Measurements from ENCODE around the gene PPIF. TPM values are rescaled to one million over a fixed set of nuclear protein-coding genes. Genes with fewer than 3 reads are reported as not detected.

The PPIF gene
- total RNA-seq, 6 experiments from 2014 or later, result 66.1 to 109 (median 98.9) TPM

DNA sequence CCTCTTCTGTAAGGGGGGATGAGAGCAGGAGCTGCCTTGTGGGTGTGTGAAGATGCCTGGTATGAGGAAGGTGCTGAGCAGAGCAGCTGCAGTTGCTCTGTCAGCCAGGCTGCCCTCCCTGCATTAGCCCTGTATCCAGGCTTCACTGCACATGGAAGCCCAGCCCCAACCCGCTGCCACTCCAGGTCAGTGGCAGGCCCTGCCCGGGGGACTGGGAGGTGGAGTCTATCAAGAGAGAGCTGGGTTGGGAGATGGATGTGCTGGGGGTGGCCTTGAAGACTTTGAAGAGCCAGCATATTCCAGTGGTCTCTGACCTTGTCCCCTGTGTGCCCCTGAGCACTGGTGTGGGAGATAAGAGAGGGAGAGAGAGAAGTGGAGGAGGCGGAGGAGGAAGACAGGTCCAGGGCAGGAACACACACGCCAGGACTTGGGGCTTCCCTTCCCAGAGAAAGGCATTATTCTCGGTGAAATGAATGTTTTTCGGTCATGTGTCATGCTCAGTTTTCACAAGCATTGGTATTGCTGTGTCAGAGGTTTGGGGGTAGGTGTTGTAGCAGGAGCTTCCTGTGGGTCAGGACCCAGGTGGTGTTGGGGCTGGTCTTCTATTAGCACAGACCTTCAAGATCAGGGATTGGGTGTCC lies 2.6 kb downstream of the PPIF start:
- peaks cover 19% of the 10 kb centered on the region for H3K4me1 Mint-ChIP-seq (ENCODE audit: low read depth)
- no peak for DNase-seq
- peak overlapping the region; percentile 89 for H3K27ac Mint-ChIP-seq
- H3K9me3 Mint-ChIP-seq, result no peaks in the 10 kb centered on the region
- peaks cover 4% of the 10 kb centered on the region for H3K27me3 Mint-ChIP-seq (ENCODE audit: insufficient read depth)
- TF ChIP-seq, protein P1, sequence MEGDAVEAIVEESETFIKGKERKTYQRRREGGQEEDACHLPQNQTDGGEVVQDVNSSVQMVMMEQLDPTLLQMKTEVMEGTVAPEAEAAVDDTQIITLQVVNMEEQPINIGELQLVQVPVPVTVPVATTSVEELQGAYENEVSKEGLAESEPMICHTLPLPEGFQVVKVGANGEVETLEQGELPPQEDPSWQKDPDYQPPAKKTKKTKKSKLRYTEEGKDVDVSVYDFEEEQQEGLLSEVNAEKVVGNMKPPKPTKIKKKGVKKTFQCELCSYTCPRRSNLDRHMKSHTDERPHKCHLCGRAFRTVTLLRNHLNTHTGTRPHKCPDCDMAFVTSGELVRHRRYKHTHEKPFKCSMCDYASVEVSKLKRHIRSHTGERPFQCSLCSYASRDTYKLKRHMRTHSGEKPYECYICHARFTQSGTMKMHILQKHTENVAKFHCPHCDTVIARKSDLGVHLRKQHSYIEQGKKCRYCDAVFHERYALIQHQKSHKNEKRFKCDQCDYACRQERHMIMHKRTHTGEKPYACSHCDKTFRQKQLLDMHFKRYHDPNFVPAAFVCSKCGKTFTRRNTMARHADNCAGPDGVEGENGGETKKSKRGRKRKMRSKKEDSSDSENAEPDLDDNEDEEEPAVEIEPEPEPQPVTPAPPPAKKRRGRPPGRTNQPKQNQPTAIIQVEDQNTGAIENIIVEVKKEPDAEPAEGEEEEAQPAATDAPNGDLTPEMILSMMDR (IDR thresholded peaks at IDR 0.05), result no peak
- H3K4me3 Mint-ChIP-seq, result peak overlapping the region; percentile 93; the same call in 1 of the 2 replicates
- peaks cover 52% of the 10 kb centered on the region for H3K36me3 Mint-ChIP-seq (ENCODE audit: low read depth)

DNA sequence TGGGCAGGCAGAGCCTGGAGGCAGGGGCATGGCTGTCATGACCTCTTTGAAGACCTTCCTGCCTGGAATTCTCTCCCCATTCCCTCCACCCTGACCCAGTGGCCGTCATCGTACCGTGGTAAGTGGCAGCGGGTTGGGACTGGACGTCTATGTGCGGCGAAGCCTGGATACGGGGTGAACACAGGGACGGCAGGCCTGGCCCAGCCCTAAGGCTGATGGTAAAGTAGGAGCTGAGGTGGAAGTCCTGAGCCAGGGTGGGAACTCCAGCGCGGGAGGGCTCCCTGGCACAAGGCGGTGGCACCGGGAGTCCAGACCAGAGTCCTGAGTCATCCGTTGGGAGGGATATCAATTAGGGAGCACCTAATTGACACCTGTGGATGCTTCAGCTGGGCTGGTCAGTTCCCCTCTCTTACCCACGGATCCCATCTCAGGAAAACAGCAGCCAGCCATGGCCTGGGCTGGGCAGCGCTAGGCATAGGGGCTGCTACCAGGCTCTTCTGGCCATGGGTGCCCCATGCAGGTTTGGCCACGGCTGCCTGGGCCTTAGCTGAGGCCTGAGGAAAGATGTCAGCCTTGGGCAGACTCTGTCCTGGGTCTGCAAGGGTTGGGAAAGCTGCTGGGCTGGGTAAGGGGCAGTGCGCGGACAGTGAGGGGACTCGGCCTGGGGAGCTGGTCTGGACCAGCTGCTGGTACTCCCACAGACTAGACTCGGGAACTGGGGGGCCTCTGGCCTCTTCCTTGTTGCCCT lies 3.3 kb downstream of the PPIF start:
- H3K36me3 Mint-ChIP-seq (ENCODE audit: low read depth), result peaks cover 59% of the 10 kb centered on the region
- TF ChIP-seq, protein P1 (IDR thresholded peaks at IDR 0.05), result no peak
- H3K27ac Mint-ChIP-seq, result no peak overlapping the region
- H3K9me3 Mint-ChIP-seq, result no peaks in the 10 kb centered on the region
- no peak overlapping the region for H3K4me3 Mint-ChIP-seq
- H3K4me1 Mint-ChIP-seq (ENCODE audit: low read depth), result peaks cover 21% of the 10 kb centered on the region
- peaks cover 4% of the 10 kb centered on the region for H3K27me3 Mint-ChIP-seq (ENCODE audit: insufficient read depth)
- DNase-seq, result no peak

DNA sequence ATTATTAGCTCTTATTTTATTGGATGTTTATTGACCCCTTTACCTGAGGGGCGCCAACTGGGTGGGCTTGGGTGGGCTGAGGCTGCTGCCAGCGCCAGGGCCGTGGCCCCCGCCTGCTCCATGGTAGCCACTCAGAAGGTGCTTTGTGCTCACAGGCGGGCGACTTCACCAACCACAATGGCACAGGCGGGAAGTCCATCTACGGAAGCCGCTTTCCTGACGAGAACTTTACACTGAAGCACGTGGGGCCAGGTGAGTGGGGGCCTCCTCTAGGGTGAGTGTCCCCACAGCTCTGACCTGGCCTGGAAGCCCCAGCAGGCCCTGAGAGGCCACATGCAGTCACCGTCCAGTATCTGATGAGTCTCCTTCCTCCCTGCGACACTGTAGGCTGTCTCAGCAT lies 4.1 kb downstream of the PPIF start:
- Mint-ChIP-seq H3K4me3 (no peak overlapping the region), H3K4me1 (ENCODE audit: low read depth) (peaks cover 23% of the 10 kb centered on the region), H3K9me3 (no peaks in the 10 kb centered on the region), H3K27me3 (ENCODE audit: insufficient read depth) (peaks cover 4% of the 10 kb centered on the region), H3K27ac (no peak overlapping the region), H3K36me3 (ENCODE audit: low read depth) (peaks cover 66% of the 10 kb centered on the region)
- no peak for DNase-seq
- TF ChIP-seq, protein P1 (IDR thresholded peaks at IDR 0.05), result no peak

DNA sequence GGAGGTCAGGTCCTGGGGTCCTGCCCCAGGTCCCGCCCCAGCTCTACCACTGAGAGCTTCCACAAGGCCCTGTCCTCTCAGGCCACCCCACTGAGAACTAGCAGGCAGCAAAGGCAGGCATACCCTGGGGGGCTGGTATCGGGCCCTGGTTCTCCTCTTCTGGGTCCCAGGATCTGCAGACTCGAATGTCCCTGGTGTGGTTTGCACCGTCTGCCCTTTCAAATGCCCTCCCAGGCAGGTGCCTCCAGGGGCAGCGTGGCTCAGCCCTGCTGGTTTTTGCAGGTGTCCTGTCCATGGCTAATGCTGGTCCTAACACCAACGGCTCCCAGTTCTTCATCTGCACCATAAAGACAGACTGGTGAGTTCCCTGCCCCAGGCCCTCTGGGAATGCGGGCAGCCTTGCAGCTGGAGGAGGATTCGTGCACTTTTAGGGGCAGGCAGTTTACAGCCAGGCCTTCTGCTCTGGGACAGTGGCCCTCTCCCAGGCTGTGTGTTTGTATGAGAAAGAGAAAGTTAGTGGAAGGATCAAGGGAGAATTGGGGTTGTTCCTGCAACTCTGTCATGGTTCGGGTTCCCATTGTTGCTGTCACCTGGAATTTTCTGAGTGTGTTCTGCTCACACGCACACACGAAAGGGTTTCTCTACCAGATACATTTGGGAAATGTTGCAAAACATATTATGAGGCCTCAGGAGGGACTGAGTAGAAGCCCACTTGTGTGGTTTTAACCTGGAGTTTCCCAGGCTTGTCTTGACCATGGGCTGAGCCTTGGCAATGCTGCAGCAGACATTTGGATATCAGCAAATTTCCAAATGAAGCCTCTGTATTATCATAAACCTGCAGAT lies 5.0 kb downstream of the PPIF start:
- DNase-seq, result no peak
- H3K27me3 Mint-ChIP-seq (ENCODE audit: insufficient read depth), result peaks cover 4% of the 10 kb centered on the region
- H3K4me3 Mint-ChIP-seq, result no peak overlapping the region
- TF ChIP-seq, protein P1 (IDR thresholded peaks at IDR 0.05), result no peak
- no peak overlapping the region for H3K27ac Mint-ChIP-seq
- no peaks in the 10 kb centered on the region for H3K9me3 Mint-ChIP-seq
- peaks cover 23% of the 10 kb centered on the region for H3K4me1 Mint-ChIP-seq (ENCODE audit: low read depth)
- peaks cover 74% of the 10 kb centered on the region for H3K36me3 Mint-ChIP-seq (ENCODE audit: low read depth)

DNA sequence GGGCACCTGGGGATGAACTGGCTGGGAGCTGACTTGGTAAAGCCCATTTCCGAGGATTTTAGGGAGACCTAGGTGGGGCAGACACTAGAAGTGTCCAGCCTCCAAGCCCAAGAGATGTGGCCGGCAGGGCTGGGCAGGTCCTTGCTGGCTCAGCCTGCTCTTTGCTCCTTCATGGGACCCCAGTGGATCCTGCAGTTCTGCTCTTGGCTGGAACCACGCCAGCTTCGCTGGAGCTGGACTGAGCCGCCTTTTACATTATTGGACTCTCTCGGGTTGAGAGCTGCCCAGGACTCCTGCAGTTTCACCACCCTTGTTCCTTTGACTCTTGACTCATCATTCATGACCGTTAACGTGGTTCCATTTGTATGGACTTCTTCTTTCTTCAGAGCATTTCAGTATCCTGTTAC lies 5.7 kb downstream of the PPIF start:
- no peaks in the 10 kb centered on the region for H3K9me3 Mint-ChIP-seq
- H3K27ac Mint-ChIP-seq, result no peak overlapping the region
- no peak for DNase-seq
- TF ChIP-seq, protein P1 (IDR thresholded peaks at IDR 0.05), result no peak
- H3K27me3 Mint-ChIP-seq (ENCODE audit: insufficient read depth), result peaks cover 7% of the 10 kb centered on the region
- H3K36me3 Mint-ChIP-seq (ENCODE audit: low read depth), result peaks cover 78% of the 10 kb centered on the region
- H3K4me3 Mint-ChIP-seq, result no peak overlapping the region
- peaks cover 23% of the 10 kb centered on the region for H3K4me1 Mint-ChIP-seq (ENCODE audit: low read depth)

All from HFFc6 (cell line).